HL-60 (cell line): ENCODE data around the gene MAPK1.

Experiments
- CTCF ChIP-seq: IDR thresholded peaks from one replicate; pipeline ENCODE4 v1.5.1; 2011; ENCODE audit warnings: low read length, control low read depth, inconsistent platforms; ENCODE audit not compliant: insufficient read depth
- REST ChIP-seq: IDR thresholded peaks from 2 replicates; pipeline ENCODE4 v1.6.1; 2012; ENCODE audit warnings: low read depth; ENCODE audit not compliant: insufficient replicate concordance

GRCh38 chr22:21894799-21895198, 27.4 kb upstream of the MAPK1 start:
- TF ChIP-seq REST (no peak), CTCF (no peak)
